HEK293 (cell line): ENCODE results near the gene FILIP1L.

Experiments
- CTCF ChIA-PET: fragments of 350-600 bp; formaldehyde crosslinking; extraction: SDS; loops from one replicate; lab custom pipeline; 2021; ENCODE audit warnings: antibody characterized with exemption; lab: Yijun Ruan, JAX
- POLR2A ChIA-PET: fragments of 300-600 bp; formaldehyde crosslinking; extraction: SDS; loops from one replicate; lab custom pipeline; 2020; ENCODE audit warnings: antibody characterized with exemption, inconsistent platforms; lab: Yijun Ruan, JAX
- H3K27ac ChIP-seq: fragments of 200-500 bp; sonication (Bioruptor generic); 2 replicates; pipeline ENCODE4 v1.5.1; 2014; ENCODE audit warnings: low read depth, low read length, control low read depth, inconsistent platforms; ENCODE audit errors: extremely low read depth
- H3K36me3 ChIP-seq, 2 experiments: fragments of 200-500 bp in 1 of 2; sonication (Bioruptor generic) in 1 of 2; 1 replicate in 1 of 2; 2 replicates in 1 of 2; pipeline ENCODE4 v1.5.1; 2014 to 2017; ENCODE audit warnings: inconsistent platforms in 2 of 2, low read length in 2 of 2; ENCODE audit not compliant: control insufficient read depth in 2 of 2, insufficient read depth in 1 of 2
- H3K4me1 ChIP-seq: fragments of 200-500 bp; sonication (Bioruptor generic); 2 replicates; pipeline ENCODE4 v1.5.1; 2014; ENCODE audit warnings: mild to moderate bottlenecking, low read length, inconsistent platforms; ENCODE audit not compliant: control insufficient read depth, insufficient read depth
- H3K4me3 ChIP-seq: 2 replicates; pipeline ENCODE4 v1.5.1; 2011; ENCODE audit warnings: low read depth, mild to moderate bottlenecking, control low read depth, low read length, moderate library complexity
- H3K9me3 ChIP-seq: fragments of 200-500 bp; sonication (Bioruptor generic); 2 replicates; pipeline ENCODE4 v1.5.1; 2014; ENCODE audit warnings: low read depth, low read length, inconsistent platforms; ENCODE audit not compliant: control insufficient read depth, insufficient read depth
- GLIS1 ChIP-seq: fragments of 450-650 bp; formaldehyde crosslinking; IDR thresholded peaks from 2 replicates; pipeline ENCODE4 v1.5.1; 2016; ENCODE audit warnings: missing biosample characterization, missing genetic modification characterization
- IKZF3 ChIP-seq: fragments of 450-650 bp; IDR thresholded peaks from 2 replicates; pipeline ENCODE4 v1.5.0; 2018; ENCODE audit warnings: missing biosample characterization, mild to moderate bottlenecking, missing genetic modification characterization, moderate library complexity
- KLF1 ChIP-seq: fragments of 450-650 bp; formaldehyde crosslinking; IDR thresholded peaks from 2 replicates; pipeline ENCODE4 v1.5.1; 2016; ENCODE audit warnings: missing biosample characterization, missing genetic modification characterization
- KLF9 ChIP-seq: fragments of 450-650 bp; formaldehyde crosslinking; IDR thresholded peaks from 2 replicates; pipeline ENCODE4 v1.5.1; 2016; ENCODE audit warnings: missing biosample characterization, missing genetic modification characterization, low read depth
- SP2 ChIP-seq: fragments of 450-650 bp; formaldehyde crosslinking; IDR thresholded peaks from 2 replicates; pipeline ENCODE4 v1.5.1; 2016; ENCODE audit warnings: missing biosample characterization, missing genetic modification characterization
- TRIM28 ChIP-seq: IDR thresholded peaks from 2 replicates; pipeline ENCODE4 v1.6.1; 2011; ENCODE audit warnings: low read length, control low read depth, borderline replicate concordance
- ZNF292 ChIP-seq: fragments of 450-650 bp; formaldehyde crosslinking; IDR thresholded peaks from 2 replicates; pipeline ENCODE4 v1.5.1; 2016; ENCODE audit warnings: low read depth, missing biosample characterization, missing genetic modification characterization, borderline replicate concordance
- ZNF391 ChIP-seq: fragments of 450-650 bp; formaldehyde crosslinking; IDR thresholded peaks from 2 replicates; pipeline ENCODE4 v1.5.1; 2016; ENCODE audit warnings: low read depth, missing biosample characterization, missing genetic modification characterization, borderline replicate concordance
- ZNF626 ChIP-seq: fragments of 450-650 bp; sonication (Bioruptor Pico); formaldehyde crosslinking; IDR thresholded peaks from 2 replicates; pipeline ENCODE4 v1.5.1; 2018; ENCODE audit warnings: missing biosample characterization, missing genetic modification characterization, inconsistent platforms
- ZNF776 ChIP-seq: fragments of 450-650 bp; formaldehyde crosslinking; IDR thresholded peaks from 2 replicates; pipeline ENCODE4 v1.5.0; 2017; ENCODE audit warnings: missing biosample characterization, missing genetic modification characterization, borderline replicate concordance
- ZNF785 ChIP-seq: fragments of 450-650 bp; formaldehyde crosslinking; IDR thresholded peaks from 2 replicates; pipeline ENCODE4 v1.5.1; 2016; ENCODE audit warnings: missing biosample characterization, missing genetic modification characterization
- ZXDB ChIP-seq: fragments of 450-650 bp; formaldehyde crosslinking; IDR thresholded peaks from 2 replicates; pipeline ENCODE4 v1.5.1; 2016; ENCODE audit warnings: missing biosample characterization, missing genetic modification characterization
- TF ChIP-seq, protein P1 (sequence below): fragments of 450-650 bp; formaldehyde crosslinking; IDR thresholded peaks from 2 replicates; pipeline ENCODE4 v1.5.1; 2016; ENCODE audit warnings: missing biosample characterization, missing genetic modification characterization
- TF ChIP-seq, protein P2 (sequence below): fragments of 450-650 bp; formaldehyde crosslinking; IDR thresholded peaks from 2 replicates; pipeline ENCODE4 v1.5.1; 2017; ENCODE audit warnings: missing biosample characterization, missing genetic modification characterization
- TF ChIP-seq, protein P3 (sequence below): fragments of 450-650 bp; formaldehyde crosslinking; IDR thresholded peaks from 2 replicates; pipeline ENCODE4 v1.5.1; 2016; ENCODE audit warnings: missing biosample characterization, missing genetic modification characterization
- TF ChIP-seq, protein P4 (sequence below): sonication (generic); formaldehyde crosslinking; IDR thresholded peaks from 2 replicates; pipeline ENCODE4 v1.8.1; 2022; ENCODE audit warnings: mild to moderate bottlenecking, moderate library complexity, missing genetic modification reagents

Gene FILIP1L

DNA sequence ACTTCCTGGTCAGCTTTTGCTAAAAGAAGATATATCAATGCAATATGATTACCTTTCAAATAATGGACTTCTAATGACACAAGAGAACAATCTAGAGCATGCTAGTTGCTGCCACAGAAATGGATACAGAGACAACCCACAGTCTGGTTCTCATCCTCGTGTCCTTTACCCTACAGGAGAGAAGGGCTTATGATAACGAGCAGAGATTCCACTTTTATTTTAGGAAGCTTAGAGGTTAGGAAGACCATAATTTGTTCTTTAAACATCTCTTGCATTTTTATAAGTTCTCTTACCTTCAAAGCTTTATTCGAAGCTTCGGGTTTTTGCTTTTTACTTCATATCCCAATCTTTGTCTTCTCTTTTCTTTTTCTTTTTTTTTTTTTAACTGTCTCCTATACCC is 39.1 kb downstream of the FILIP1L start:
- Histone ChIP-seq H3K4me3 (no peak overlapping the region), H3K27ac (no peak overlapping the region), H3K9me3 (no peaks in the 10 kb centered on the region), H3K4me1 (peaks cover 10% of the 10 kb centered on the region), H3K36me3 (no peaks in the 10 kb centered on the region)
- POLR2A ChIA-PET: no interaction called here
- TF ChIP-seq IKZF3 (tag by site-specific recombination): no peak
- TF ChIP-seq, protein P1, sequence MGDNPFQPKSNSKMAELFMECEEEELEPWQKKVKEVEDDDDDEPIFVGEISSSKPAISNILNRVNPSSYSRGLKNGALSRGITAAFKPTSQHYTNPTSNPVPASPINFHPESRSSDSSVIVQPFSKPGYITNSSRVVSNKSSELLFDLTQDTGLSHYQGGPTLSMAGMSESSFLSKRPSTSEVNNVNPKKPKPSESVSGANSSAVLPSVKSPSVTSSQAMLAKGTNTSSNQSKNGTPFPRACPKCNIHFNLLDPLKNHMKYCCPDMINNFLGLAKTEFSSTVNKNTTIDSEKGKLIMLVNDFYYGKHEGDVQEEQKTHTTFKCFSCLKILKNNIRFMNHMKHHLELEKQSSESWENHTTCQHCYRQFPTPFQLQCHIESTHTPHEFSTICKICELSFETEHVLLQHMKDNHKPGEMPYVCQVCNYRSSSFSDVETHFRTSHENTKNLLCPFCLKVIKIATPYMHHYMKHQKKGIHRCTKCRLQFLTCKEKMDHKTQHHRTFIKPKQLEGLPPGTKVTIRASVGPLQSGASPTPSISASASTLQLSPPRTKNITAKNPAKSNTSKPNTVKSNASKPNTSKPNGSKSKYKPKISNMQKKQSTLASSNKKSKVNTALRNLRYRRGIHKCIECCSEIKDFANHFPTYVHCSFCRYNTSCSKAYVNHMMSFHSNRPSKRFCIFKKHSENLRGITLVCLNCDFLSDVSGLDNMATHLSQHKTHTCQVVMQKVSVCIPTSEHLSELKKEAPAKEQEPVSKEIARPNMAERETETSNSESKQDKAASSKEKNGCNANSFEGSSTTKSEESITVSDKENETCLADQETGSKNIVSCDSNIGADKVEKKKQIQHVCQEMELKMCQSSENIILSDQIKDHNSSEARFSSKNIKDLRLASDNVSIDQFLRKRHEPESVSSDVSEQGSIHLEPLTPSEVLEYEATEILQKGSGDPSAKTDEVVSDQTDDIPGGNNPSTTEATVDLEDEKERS (tag by site-specific recombination): no peak
- TF ChIP-seq, protein P2, sequence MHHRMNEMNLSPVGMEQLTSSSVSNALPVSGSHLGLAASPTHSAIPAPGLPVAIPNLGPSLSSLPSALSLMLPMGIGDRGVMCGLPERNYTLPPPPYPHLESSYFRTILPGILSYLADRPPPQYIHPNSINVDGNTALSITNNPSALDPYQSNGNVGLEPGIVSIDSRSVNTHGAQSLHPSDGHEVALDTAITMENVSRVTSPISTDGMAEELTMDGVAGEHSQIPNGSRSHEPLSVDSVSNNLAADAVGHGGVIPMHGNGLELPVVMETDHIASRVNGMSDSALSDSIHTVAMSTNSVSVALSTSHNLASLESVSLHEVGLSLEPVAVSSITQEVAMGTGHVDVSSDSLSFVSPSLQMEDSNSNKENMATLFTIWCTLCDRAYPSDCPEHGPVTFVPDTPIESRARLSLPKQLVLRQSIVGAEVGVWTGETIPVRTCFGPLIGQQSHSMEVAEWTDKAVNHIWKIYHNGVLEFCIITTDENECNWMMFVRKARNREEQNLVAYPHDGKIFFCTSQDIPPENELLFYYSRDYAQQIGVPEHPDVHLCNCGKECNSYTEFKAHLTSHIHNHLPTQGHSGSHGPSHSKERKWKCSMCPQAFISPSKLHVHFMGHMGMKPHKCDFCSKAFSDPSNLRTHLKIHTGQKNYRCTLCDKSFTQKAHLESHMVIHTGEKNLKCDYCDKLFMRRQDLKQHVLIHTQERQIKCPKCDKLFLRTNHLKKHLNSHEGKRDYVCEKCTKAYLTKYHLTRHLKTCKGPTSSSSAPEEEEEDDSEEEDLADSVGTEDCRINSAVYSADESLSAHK: no peak
- no peak for TF ChIP-seq TRIM28
- no peak for TF ChIP-seq KLF9 (tag by site-specific recombination)
- no peak for TF ChIP-seq ZNF292
- TF ChIP-seq, protein P3, sequence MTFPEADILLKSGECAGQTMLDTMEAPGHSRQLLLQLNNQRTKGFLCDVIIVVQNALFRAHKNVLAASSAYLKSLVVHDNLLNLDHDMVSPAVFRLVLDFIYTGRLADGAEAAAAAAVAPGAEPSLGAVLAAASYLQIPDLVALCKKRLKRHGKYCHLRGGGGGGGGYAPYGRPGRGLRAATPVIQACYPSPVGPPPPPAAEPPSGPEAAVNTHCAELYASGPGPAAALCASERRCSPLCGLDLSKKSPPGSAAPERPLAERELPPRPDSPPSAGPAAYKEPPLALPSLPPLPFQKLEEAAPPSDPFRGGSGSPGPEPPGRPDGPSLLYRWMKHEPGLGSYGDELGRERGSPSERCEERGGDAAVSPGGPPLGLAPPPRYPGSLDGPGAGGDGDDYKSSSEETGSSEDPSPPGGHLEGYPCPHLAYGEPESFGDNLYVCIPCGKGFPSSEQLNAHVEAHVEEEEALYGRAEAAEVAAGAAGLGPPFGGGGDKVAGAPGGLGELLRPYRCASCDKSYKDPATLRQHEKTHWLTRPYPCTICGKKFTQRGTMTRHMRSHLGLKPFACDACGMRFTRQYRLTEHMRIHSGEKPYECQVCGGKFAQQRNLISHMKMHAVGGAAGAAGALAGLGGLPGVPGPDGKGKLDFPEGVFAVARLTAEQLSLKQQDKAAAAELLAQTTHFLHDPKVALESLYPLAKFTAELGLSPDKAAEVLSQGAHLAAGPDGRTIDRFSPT (tag by site-specific recombination): no peak
- TF ChIP-seq ZNF626 (tag by site-specific recombination): no peak
- no peak for TF ChIP-seq SP2 (tag by site-specific recombination)
- TF ChIP-seq, protein P4, sequence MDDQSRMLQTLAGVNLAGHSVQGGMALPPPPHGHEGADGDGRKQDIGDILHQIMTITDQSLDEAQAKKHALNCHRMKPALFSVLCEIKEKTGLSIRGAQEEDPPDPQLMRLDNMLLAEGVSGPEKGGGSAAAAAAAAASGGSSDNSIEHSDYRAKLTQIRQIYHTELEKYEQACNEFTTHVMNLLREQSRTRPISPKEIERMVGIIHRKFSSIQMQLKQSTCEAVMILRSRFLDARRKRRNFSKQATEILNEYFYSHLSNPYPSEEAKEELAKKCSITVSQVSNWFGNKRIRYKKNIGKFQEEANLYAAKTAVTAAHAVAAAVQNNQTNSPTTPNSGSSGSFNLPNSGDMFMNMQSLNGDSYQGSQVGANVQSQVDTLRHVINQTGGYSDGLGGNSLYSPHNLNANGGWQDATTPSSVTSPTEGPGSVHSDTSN (CRISPR knock-in tag): no peak
- no peak for TF ChIP-seq ZXDB
- TF ChIP-seq ZNF391: no peak
- no peak for TF ChIP-seq KLF1 (tag by site-specific recombination)
- TF ChIP-seq ZNF785 (tag by site-specific recombination): no peak
- CTCF ChIA-PET: interaction anchor here (0.6 to 0.8 kb wide), 3 partner anchors 9 to 14 kb away, joined by 3 read pairs; no protein-coding TSS in a partner anchor

DNA sequence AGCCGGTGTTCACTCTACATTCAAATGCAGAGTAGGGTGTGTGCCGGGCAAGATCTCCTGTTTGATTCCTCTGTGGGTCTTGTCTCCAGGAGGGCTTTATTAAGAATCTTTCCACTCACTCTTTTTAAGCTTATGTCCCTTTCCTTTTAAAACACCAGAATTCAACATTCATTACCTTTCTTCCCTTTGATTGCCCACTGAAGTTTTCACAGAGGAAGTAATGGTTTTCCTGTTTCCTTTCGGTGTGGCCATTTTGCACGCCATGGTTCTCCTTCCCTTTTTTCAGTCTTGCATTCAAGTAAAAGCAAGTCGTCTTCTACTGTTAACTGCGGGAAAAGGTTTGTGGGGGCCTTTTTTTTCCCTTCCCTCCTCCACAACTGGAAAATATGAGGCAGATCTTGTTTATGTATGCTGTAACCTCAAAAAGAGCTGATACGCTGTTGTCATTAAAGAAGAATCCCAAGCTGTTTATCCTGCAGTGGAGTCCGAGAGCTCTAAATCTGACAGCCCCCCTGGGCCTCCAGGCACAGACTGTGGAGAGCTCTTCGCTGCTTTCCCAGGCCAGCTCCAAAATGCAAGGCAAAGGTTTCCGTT is 40.5 kb downstream of the FILIP1L start:
- no peaks in the 10 kb centered on the region for H3K36me3 ChIP-seq
- TF ChIP-seq ZNF776 (tag by site-specific recombination) (no peak), GLIS1 (peak; percentile 20; the same call in 1 of the 2 replicates)
- peaks cover 10% of the 10 kb centered on the region for H3K4me1 ChIP-seq
- CTCF ChIA-PET: interaction anchor here (0.5 to 2.5 kb wide), 7 partner anchors 12 to 242 kb away, joined by 3 to 6 read pairs (median 3); no protein-coding TSS in a partner anchor
- POLR2A ChIA-PET: no interaction called here
- H3K9me3 ChIP-seq: no peaks in the 10 kb centered on the region
- no peak overlapping the region for H3K4me3 ChIP-seq
- no peak overlapping the region for H3K27ac ChIP-seq
